GF-D8 (cell line): ENCODE measurements around the gene KIRREL3.
A peak's percentile ranks its signal among the peaks of the same experiment; 100 is the strongest.

Source experiments
- DNase-seq: peaks from one replicate; lab custom pipeline; 2025; lab: John Stamatoyannopoulos, UW

Gene KIRREL3

DNA sequence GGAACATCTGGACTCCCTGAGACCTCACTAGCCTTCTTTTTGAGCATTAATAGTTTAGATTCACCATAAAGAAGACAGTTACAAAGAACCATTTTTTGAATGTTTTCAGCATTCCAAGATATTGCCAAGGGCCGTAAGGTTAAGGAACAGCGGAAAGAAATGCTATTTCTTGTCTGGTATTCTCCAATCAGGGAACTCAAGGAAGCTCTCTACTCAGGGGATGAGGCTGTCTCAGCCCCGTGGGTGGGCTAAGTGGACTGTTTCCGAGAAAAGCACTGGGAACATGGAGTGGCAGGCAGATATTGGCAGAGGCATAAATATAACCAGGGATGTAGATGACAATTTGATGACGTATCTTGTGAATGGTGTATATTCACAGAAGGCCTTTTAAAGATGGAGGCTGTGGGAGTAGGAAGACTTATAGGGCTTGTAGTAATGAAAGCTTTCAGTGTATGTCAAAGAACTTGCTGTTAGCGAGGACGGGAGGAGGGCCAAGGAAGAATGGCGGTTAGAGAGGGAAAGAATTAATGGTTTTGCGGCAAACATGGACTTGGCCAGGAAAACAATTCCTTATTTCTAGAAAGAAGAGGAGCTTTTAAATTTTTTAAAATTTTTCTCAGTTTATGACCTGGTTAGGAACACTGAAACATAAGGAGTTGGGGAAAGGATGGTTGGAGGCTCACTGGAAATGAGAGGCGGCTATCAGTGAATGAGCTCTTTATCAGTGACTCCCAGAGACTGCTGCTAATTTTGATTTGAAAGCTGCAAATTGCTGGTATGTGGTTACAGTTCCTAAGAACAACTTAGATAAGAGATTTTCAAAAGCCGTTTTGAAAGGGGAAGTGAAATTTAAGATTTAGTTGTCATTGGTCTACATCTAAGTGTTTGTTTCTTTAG is 580.5 kb downstream of the KIRREL3 start:
- peak; percentile 100 for DNase-seq

DNA sequence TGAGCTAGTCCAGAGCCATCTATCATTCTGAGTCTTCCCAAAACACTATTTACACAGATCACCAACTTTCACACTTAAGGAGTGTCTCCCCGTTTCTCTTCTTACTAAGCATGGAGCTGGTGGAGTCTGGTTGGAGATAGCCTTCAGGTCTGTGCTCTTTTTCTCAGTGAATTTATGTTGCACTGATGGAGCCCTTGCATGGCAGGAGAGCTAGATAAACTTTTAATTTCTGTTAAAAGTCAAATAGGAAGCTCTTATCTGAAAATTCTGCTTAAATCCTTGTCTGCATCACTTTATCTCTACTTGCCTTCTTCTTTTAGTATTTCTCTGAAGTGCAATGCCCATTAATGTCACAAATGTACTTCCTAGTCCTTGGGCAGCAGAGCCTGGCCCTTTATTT is 581.7 kb downstream of the KIRREL3 start:
- DNase-seq, result no peak

DNA sequence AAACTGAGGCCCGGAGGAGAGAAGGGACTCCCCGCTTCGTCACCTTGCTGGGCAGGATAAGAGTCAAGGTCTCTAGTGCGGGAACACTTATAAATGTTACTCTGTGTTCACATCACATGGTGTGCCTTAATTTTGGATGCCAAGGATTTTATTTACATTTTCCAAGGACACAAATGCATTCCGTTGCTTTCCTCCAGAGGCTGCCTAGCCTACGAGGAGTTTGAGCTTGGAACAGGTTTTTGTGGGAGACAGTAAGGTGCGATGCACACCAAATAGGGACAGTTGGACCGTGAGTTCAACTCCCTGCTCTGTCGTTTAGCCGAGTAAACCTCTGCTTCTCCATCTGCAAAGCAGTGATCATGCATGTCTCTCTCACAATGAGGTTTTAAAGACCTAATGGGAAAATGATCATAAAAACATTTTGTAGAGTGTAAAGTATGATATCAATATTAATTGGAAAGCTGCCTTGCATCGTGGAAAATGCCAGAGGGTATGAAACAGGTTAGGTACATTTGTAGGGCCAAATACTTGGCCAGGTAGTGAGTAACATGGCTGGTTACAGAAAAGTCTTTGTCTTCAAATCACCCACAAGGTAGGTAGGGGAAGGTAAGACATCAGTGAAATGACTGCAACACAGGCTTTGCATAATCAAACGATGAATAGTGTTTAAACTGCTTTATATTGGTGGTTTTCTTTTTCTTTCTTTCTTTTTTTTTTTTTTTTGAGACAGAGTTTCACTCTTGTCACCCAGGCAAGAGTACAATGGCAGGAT is 583.3 kb downstream of the KIRREL3 start:
- no peak for DNase-seq

DNA sequence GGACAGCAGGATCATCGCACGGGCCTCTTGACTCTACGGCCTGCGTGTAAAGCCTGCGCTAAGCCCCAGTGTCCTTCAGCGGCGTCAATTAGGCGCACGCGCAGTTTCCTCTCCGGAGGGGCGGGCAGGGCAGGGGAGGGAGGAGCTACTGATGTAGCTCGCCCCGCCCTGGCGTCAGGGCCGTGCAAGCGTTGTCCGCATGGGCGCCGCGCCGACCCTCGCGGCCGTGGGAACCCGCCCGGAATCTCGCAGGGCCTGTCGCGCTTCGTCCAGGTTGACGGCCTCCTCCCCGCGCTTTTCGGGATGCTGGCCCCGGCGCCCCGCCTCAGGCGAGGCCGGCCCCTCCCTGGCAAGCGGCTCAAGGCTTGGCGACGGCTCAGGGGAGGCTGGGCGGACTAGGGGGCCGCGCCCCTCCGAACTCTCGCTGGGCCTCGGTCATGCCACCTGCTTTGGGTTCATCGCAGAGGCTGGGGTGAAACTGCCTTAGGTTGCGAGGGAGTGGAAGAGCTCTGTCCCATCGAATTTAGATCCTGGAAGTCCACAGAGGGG is 584.0 kb downstream of the KIRREL3 start:
- DNase-seq, result no peak

DNA sequence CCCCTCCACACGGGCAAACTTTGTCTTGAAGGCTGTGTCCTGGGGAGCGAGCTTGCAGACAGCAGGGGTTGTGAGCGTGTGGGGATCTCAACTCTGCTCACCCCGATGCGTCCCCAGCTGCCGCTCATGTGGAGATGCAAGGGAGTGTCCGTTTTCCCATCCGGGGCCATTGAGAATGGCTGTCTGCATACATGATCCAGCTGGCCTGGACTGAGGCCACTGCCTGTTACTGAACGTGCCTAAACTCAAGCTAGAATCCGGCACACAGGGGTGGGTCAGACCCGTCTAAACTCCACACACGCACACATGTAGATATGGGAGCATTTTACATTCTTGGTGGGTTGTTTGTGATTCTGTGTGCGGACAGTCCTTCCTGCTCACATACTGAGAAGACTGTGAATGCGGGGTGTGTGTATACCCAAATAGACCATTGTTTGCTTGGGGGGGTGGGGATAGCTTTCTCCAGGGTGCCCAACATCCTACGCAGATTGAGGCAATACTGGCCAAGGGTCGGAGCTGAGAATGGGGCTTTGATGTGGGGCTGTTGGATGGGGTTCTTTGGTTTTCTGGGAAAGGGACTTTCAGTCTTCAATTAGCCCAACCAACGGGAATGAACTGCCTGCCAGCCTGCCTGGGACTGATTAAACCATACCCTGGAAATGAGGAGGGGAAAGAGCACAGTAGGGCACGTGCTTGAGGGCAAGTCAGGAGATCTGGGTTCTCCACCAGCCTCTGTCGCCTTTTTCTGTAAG is 584.7 kb downstream of the KIRREL3 start:
- no peak for DNase-seq

DNA sequence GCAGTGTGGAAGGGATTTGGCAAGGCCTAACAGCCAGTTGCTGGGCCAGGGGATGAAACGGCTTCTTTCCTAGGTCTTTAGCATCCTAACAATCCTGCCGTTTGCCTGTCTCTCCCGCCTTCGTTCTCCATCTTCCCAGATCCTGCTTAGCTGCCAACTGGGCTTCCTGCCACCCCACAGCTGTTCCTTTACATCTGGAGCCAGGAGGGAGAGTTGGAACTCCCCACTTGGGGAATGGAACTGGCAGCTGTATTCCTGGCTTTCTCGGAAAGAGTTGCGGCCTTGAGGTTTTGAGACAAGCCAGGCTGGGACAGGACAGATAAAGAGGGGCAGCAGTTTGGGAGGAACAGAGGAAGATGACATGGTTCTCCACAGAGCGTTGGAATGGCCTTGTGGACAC is 585.4 kb downstream of the KIRREL3 start:
- no peak for DNase-seq

DNA sequence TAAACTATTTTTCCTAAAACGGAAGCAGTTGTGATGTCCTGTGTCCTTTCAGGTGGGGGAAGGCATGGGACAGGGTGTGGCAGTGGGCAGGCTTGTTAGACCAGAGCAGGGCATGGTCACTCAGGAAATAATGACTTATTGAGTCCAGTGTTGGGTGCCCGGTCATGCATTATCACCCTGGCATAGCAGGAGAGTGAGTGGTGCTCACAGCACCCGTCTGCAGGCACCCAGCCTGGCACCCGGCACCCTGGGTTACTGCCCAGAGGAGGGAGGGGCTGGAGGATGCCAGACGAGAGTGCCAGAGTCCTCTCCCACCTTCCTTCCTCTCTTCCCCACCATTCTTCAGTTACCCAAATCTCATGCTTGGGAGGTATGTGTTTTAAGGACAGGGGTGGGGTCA is 586.0 kb downstream of the KIRREL3 start:
- DNase-seq, result no peak

DNA sequence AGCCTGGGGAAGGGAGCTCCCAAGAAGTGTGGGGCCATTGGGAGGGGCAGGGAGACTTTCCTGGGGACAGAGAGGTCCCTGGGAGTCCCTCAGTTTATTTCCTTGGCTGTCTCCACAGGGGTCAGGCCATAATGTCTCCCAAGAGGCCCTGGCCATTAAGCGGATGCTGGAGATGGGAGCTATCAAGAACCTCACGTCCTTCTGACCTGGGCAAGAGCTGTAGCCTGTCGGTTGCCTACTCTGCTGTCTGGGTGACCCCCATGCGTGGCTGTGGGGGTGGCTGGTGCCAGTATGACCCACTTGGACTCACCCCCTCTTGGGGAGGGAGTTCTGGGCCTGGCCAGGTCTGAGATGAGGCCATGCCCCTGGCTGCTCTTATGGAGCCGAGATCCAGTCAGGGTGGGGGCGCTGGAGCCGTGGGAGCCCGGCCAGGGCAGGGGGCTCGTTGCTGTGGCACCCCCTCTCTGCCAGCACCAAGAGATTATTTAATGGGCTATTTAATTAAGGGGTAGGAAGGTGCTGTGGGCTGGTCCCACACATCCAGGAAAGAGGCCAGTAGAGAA is 586.6 kb downstream of the KIRREL3 start:
- DNase-seq, result no peak

DNA sequence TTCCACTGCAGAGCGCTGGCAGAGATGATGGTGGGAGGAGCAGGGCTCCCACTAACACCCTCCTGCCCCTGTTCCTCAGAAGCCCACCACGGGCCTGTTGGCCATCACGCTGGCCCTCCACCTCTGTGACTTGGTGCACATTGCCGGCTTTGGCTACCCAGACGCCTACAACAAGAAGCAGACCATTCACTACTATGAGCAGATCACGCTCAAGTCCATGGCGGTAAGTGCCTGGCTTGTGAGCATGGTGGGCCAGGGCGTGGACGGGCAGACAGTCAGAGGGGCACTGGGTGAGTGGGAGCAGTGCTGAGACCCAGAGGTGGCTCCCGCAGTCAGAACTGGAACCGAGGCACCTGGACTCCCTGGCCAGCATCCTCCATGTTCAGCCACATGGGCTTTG is 587.1 kb downstream of the KIRREL3 start:
- DNase-seq, result no peak

DNA sequence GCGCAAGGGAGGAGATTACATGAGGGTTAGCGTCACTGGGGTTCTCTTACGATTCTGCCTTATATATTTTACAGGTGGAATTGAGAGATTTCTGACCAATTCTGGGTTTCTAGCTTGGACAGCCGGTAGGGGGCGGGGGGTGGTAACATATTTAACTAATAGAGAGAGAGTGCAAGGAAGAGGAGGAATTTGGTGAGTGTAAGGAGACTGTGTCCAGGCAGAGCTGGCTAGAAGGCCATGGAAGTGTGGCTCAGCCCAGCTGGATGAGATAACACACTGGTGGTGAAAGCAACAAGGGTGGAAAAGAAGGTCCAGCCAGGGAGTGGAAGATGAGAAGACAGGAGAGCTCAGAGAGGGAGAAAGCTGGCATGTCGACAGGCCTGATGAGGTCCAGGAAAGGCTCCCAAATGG is 588.6 kb downstream of the KIRREL3 start:
- DNase-seq, result no peak

DNA sequence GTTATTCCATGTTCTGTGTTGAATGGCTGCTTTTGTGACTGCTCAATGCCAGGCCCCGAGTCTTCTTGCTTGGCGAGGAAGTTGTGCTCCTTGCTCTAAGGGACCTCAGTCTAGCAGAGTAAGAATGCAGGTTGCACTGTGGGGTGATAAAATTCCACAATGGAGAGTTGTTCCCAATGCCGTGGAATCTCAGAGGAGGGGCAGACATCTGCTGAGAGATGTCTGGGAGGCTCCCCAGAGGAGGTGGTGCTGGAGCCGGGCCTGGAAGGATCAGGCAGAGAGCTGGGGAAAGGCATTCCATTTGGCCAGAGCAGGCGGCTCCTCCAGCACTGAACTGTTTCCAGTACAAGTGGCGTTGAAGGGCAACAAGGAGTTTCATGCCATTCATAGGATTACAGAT is 589.9 kb downstream of the KIRREL3 start:
- no peak for DNase-seq

DNA sequence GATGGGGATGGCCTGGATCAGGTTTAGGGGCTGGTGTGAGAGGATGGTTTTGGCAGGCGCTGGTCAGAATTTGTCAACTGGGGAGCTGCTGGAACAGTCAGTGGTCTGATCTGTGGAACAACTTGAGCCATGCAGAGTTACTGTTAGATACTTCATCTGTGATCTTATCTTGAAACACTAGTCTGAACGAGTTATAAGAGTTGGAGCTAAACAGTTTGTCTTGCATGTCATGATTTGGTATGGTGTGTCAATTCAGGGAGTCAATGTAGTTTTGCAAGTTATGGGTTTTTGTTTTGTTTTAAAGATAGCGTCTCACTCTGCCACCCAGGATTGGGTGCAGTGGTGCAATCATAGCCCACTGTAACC is 591.0 kb downstream of the KIRREL3 start:
- DNase-seq, result no peak

DNA sequence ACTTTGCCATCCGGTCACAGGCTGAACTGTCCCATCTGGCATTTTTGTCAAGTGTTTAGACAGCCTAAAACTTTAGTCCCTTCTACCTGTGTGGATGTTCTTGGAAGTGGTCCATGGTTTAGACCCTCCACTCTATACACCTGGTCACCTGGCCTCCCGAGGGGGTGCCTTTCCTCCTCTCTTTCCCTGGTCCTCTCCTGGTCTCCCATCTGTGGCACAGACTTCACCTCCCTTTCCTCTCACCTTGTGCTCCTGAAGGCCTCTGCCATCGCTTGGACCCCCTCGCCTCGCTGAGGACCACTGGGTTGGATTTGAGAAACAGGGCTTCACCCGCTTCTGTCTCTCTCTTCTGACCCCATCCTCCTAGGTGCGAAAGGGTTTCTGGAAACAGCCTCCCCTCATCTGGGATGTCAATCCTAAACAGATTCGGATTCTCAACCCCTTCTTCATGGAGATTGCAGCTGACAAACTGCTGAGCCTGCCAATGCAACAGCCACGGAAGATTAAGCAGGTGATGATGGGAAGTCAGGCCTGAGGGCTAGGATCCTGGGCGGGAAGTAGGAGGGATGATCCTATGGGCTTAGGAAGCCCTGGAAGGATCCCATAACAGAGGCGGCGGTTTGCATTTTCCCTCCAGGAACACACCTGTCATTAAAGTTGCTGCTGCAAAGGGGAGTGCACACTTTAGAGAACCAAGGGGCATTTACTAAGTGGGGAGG is 591.5 kb downstream of the KIRREL3 start:
- no peak for DNase-seq

DNA sequence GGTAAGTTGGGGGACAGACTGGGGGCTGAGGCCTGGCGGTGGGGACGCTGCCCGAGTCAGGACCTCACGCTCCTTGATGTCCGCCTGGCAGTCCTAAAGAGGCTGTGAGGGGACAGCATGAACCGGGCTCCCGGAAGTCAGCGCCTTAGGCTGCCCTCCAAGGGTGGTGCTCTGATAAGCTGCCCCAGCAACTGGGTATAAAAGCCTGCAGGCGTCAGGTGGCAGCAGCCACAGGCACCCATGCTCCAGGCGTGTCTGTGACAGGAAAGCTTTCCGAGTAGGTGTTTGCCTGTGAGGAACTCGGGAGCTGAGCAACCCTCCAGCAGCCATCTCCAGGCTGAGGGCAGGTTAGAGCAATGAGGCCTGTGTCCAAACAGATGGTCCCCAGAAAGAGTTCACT is 592.1 kb downstream of the KIRREL3 start:
- DNase-seq, result no peak

DNA sequence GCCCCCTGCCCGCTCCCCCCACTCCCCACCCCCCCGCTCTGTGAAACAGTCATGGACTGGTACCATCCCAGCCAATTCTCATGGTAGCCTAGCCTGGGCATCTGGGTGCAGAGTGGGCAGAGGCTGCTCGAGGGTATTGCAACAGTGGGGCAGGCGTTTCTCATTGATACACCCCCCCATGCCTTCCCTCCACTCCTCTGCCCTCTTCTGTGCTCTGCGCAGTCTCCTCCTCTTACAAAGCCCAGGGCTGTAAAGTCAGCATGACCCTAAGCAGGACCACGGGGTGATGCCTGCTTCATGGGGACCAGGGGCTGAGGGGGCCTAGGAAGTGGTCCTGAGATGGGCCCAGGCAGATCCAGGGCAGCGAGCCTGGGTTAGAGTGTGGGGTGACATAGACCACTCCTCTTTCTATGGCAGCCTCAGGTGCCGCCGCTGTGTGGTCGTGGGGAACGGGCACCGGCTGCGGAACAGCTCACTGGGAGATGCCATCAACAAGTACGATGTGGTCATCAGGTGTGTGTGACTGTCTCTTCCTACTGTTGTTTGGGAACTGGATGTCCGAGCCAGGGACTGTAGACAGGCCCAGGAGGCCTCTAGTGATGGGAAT is 592.8 kb downstream of the KIRREL3 start:
- no peak for DNase-seq

DNA sequence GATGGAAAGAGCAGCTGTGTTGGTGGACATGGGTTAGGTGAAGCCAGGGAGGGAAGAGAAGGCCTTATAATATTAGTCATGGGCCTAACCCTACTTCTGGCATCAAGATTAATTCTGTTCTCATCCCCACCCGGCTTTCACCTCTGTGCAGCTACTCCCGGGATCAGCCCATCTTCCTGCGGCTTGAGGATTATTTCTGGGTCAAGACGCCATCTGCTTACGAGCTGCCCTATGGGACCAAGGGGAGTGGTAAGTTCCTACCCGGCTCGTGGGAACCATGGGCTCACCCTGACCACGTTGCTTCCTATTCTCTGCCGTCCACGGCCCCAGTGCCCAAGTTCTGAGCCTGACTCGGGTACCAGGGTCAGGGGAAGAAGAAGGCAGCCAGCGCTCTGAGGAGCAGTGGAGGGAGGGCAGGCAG is 593.5 kb downstream of the KIRREL3 start:
- no peak for DNase-seq

DNA sequence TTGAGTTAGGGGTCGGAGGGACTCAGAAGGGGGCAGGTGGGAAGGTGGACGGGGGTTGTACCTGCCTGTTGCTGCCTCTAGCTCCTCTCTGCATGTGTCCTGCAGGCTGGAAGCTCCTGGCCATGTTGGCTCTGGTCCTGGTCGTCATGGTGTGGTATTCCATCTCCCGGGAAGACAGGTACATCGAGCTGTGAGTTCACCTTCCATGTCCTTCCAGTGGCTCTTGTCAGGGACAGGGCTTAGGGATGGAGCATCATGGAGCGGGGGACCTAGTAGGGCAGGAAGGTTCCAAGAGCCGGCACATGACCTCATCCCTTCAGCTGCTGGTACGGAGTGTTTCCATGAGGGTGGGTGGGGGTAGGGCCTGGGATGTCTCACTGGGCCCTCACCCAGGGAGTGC is 594.2 kb downstream of the KIRREL3 start:
- DNase-seq, result no peak

DNA sequence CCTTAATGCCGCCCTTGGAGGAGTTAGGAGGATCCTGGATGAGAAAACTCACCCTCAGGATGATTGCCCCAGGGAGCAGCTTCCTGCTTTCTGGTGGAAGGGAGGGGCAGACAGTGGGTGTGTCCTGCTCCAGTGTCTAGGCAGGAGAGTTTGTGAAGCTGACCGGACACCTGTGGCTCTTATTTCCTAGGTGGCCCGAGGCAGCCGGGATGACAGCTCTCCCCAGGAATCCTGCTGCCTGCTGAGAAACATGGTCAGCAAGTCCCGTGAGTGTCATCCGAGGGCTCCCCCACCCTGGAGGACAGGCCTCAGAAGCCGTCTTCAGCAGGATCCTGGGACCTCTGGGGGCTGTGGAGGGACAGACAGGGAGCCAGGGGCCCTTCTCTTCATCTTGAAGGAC is 594.7 kb downstream of the KIRREL3 start:
- no peak for DNase-seq

DNA sequence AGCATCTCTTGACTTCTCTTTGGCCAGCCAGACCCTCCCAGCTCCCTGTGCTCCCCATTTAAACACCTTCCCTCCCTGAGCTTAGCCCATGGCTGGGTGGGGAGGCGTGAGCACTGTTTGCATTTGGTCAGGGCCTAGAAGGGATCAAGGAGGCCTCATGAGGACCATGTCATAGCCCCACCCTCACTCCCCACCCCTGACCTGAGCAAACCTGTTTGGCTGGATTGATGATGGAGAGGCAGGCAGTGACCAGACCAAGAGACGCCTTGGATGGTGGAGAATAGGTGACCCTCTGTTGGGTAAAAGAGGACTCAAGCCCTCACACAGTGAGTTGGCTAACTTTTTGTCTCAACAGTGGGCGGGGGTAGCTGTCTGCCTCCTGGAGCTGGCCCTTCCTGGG is 595.2 kb downstream of the KIRREL3 start:
- no peak for DNase-seq

DNA sequence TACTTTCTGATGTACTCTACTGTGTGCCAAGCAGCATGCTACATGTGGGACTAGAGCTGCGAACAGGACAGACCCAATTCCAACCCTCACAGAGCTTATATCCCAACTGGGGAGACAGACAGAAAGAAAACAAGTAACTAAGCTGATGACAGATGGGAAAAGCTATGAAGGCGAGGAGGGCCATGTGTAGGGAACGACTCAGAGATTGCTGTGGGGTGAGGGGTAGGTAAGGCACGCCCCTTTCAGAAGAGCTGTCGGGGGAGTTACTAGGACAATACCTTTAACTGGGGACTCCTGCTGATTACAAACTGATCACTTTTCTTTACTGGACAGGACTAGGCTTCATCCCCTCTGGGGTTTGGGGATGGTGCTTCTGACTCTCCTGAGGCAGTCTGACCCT is 596.2 kb downstream of the KIRREL3 start:
- DNase-seq, result no peak

DNA sequence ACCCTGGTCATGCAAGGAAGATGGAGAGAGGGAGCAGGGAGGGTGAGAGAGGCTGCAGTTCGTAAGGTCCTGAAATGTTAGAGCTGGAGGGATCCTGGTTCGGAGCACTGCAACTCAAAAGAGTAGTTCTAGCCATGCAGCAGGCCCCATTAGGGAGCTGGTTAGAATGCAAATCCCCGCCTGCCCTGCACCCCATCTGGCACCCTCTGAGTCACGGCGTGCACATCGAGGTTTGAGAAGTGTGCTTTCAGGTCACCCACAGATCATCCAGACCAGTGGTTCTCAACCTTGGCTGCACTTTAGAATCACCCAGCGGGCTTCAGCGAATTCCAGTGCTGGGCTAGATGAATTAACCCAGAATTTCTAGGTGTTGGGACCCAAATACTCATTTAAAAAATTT is 596.9 kb downstream of the KIRREL3 start:
- no peak for DNase-seq
